Measurements from ENCODE around the gene MIAT.
A peak's percentile ranks its signal among the peaks of the same experiment; 100 is the strongest.

Gene MIAT

DNA sequence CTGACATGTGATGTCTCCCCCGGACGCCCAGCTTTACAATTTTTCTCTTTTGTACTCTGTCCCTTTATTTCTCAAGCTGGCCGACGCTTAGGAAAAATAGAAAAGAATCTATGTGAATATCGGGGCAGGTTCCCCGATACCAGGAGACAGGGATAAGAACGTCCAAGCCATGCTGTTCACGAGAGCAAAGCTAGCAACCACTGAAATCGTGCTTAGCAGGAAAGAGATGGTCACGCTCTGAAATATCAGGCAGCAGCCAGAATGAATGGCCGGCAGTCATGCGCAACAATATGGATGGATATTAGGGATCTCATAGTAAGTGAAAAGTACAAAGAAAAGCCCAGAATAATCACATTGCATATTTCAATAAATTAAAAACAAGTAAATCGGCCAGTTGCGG lies 43.1 kb upstream of the MIAT start:
- TF ChIP-seq, protein P1, sequence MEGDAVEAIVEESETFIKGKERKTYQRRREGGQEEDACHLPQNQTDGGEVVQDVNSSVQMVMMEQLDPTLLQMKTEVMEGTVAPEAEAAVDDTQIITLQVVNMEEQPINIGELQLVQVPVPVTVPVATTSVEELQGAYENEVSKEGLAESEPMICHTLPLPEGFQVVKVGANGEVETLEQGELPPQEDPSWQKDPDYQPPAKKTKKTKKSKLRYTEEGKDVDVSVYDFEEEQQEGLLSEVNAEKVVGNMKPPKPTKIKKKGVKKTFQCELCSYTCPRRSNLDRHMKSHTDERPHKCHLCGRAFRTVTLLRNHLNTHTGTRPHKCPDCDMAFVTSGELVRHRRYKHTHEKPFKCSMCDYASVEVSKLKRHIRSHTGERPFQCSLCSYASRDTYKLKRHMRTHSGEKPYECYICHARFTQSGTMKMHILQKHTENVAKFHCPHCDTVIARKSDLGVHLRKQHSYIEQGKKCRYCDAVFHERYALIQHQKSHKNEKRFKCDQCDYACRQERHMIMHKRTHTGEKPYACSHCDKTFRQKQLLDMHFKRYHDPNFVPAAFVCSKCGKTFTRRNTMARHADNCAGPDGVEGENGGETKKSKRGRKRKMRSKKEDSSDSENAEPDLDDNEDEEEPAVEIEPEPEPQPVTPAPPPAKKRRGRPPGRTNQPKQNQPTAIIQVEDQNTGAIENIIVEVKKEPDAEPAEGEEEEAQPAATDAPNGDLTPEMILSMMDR (IDR thresholded peaks at IDR 0.05; ENCODE audit: low read depth, low read length): no peak

DNA sequence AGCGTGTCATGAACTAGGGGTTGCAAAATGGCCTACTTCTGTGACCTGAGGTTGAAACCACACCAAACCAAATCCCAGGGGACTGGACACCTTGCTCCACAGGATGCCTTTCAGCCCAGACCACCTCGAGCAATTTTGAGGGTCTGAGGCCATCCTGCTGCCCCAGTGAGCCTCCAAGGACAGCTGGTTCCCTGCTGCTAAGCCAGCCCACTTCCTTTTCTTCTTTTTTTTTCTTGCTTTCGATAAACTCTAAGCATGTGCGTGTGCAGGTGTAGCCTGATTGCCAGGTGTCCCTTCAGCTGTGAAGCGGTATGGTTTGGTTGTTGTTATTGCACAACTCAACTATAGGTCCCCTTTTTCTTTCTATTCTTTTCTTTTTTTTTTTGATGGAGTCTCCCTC lies 42.2 kb upstream of the MIAT start:
- no peak for DNase-seq (ENCODE audit: low read depth in 2 of 2)
- H3K4me3 ChIP-seq (replicated peaks in 1 of 2; ENCODE audit: low read depth in 2 of 2, low read length in 2 of 2): no peak overlapping the region
- TF ChIP-seq, protein P1 (IDR thresholded peaks at IDR 0.05; ENCODE audit: low read depth, low read length): no peak

More for the DNA sequence above, 43.1 kb upstream of the MIAT start:
- no peak for DNase-seq (ENCODE audit: low read depth in 2 of 2)
- H3K4me3 ChIP-seq (replicated peaks in 1 of 2; ENCODE audit: low read depth in 2 of 2, low read length in 2 of 2): no peak overlapping the region

DNA sequence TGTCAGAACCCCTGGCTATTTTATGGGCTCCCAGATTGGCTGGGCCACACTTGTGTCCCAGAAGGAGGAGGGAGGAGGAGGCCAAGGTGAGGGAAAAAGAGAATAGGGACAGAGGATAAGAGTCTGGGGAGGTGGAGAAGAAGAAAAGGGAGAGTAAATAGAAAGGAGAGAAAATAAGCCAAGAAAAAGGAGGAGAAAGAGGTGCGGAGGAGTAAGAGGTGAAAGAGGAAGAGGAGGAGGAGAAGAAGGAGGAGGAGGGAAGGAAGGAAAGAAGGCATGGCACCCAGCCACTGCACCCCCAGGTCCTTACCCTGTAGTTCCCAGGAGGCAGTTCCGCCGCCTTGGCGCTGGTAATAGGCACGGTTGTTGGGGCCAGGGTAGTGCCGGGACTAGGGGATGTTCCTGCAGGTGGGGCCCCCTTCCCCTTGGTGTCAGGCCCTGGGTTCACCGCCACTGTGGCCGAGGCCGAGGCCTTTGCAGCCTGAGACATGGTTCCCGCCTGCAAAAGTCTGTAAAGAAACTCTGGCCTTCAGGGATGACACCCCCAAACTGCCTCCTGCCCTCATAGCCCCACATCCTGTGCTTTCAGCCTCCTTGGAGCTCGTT lies 41.5 kb upstream of the MIAT start:
- H3K4me3 ChIP-seq (replicated peaks in 1 of 2; ENCODE audit: low read depth in 2 of 2, low read length in 2 of 2): no peak overlapping the region
- TF ChIP-seq, protein P1 (IDR thresholded peaks at IDR 0.05; ENCODE audit: low read depth, low read length): no peak
- no peak for DNase-seq (ENCODE audit: low read depth in 2 of 2)

DNA sequence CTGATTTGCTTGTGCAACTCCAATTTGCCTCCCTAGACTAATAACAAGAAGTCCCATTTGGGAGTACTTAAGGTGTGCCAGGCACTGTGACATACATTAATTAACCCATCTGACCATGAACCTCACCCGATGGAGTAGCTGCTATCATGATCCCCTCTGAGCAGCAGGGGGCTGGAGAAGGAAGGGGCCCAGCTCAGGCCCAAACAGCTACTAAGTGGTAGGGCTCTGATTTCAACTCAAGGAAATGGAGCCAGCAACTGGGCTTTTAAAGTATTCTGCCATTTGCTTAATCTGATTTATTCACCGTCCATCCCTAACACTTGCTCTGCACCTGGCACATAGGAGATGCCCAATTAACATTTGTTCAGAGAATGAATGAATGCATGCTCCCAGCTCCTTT lies 40.7 kb upstream of the MIAT start:
- no peak for DNase-seq (ENCODE audit: low read depth in 2 of 2)
- H3K4me3 ChIP-seq (replicated peaks in 1 of 2; ENCODE audit: low read depth in 2 of 2, low read length in 2 of 2): no peak overlapping the region
- TF ChIP-seq, protein P1 (IDR thresholded peaks at IDR 0.05; ENCODE audit: low read depth, low read length): no peak

DNA sequence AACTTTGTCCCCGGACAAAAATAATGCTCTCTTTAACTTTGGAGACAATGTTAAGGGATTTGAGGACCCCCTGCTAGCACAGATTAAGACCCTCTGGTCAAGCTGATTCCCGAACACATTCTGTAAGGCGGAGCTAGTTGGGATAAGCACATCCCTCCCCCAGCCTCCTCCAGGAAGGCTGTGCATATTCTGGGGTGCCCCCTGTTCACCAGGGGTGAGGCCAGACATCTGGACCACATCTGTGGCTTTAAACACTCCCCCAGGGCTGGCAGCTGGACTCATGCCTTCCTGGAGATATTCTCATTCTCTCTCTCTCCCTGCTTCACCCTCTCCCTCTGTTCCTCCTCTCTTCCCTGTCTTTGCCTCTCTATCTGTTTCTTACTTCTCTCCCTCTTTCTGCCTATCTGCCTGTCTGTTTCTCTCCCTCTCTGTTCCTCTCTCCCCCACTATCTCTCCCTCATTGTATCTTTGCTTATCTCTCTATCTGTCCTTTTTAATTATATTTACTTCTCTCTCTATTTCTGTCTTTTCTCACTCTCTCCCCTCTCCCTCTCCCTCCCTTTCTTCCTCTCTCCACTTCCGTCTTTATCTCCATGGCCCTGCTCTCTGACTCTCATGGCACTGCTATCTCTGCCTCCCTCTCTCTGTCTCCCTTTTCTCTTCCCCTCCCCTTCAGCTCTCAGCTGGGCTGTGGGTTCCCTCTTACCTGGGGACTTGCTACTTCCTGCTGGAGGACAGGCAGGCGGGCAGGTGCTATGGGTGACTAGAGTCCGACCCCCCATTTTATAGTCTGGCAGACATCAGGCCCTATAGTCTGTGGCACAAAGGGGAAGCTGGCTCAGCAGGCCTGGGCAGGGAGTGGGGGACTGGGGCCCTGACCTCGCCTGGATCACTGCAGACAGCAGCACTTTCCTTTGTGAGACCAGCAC lies 39.9 kb upstream of the MIAT start, which contains the start of gene CRYBB1:
CRYBB1 (minus strand) TSS at position 757 of the 929 bp plus-strand sequence. CDS start 1,708 bp downstream, outside the sequence.
- TF ChIP-seq, protein P1 (IDR thresholded peaks at IDR 0.05; ENCODE audit: low read depth, low read length): no peak
- peak; percentile 7 to 19 for DNase-seq (ENCODE audit: low read depth in 2 of 2)
- H3K4me3 ChIP-seq (replicated peaks in 1 of 2; ENCODE audit: low read depth in 2 of 2, low read length in 2 of 2): no peak within 1 kb of the TSS

DNA sequence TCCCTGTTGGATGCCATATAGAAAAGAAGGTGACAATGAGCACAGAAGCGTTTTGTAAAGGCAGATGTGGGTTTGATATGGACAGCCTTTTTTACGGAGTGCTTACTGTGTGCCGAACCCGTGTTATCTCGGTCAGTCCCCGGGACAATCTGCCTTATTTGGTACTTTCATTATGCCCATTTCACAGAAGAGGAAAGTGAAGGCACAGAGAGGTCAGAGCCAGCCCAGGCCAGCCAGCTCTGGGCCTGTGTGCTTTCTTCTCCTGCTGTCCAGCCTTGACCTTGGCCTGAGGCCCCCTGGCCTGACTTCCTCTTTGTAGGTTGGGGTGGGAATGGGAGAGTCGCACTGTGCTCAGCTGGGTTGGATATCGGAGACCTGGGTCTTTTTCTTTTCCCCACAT lies 38.9 kb upstream of the MIAT start:
- DNase-seq (ENCODE audit: low read depth in 2 of 2): no peak
- TF ChIP-seq, protein P1 (IDR thresholded peaks at IDR 0.05; ENCODE audit: low read depth, low read length): no peak
- no peak overlapping the region for H3K4me3 ChIP-seq (replicated peaks in 1 of 2; ENCODE audit: low read depth in 2 of 2, low read length in 2 of 2)
